Measurements from ENCODE around the gene PECR.

DNA sequence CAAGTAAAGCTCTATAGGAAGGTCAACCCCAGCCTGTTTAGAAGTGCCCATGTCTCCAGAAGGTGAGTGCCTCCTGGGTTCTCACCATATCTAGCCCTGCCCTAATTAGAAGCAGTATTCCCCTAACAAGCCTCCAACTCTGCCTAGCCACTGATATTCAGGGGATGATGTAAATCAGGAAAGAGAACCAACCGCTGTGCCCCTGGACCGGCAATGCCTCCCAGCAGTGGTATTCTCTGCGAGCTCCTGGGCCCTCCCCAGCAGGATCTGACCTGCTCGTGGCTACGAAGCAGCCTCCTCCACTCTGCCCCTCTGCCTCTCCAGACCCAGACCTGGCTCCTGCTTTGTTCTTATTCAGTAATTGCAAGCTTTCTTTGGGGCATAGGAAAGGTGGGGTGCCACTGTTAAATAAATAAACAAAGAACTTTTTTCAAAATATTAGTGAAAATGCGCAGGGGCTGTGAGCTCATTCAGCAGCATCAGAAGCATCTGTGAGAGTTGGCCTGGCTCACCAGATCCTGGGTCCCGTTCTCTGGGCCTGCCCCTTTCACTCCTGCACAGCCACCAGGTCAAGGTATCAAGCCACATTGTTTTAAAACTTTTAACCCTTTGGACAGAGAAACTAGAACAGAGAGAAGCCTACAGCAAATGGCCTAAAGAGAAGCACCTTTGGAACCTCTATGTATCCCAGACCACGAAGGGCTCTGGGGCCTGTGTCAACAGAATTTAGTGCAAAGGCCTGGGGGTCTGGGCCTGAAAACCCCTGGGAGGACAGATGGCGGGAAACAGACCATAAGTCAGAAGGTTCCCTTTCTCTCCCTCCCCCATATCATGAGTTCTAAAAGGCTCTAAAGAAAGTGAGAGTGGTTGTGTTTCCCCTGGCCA, 80.2 kb downstream of the PECR start:
- TF ChIP-seq, protein P1, sequence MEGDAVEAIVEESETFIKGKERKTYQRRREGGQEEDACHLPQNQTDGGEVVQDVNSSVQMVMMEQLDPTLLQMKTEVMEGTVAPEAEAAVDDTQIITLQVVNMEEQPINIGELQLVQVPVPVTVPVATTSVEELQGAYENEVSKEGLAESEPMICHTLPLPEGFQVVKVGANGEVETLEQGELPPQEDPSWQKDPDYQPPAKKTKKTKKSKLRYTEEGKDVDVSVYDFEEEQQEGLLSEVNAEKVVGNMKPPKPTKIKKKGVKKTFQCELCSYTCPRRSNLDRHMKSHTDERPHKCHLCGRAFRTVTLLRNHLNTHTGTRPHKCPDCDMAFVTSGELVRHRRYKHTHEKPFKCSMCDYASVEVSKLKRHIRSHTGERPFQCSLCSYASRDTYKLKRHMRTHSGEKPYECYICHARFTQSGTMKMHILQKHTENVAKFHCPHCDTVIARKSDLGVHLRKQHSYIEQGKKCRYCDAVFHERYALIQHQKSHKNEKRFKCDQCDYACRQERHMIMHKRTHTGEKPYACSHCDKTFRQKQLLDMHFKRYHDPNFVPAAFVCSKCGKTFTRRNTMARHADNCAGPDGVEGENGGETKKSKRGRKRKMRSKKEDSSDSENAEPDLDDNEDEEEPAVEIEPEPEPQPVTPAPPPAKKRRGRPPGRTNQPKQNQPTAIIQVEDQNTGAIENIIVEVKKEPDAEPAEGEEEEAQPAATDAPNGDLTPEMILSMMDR (IDR thresholded peaks at IDR 0.05) = no peak
- no peak for TF ChIP-seq POLR2AphosphoS5 (IDR thresholded peaks at IDR 0.05)
- no peak for TF ChIP-seq POLR2A (IDR thresholded peaks at IDR 0.05)
- TF ChIP-seq EP300 (IDR thresholded peaks at IDR 0.05) = no peak

Data from suprapubic skin (tissue), 4 donors.